ENCODE results near the gene SULT1A1. TPM values are rescaled to one million over a fixed set of nuclear protein-coding genes. Genes with fewer than 3 reads are reported as not detected.

SULT1A1 gene
- total and polyA plus RNA-seq, 2 of the 4 experiments (the other 2 are of a cell fraction): 1.2 to 1.6 TPM

- Histone ChIP-seq H3K27ac (ENCODE audit: insufficient read depth, low read length) (no peak overlapping the region), H2BK20ac (ENCODE audit: low read depth, low read length) (no peak overlapping the region), H4K91ac (ENCODE audit: insufficient read depth, low read depth, low read length) (no peak overlapping the region), H3K23ac (ENCODE audit: low read depth, low read length) (no peak overlapping the region), H3K14ac (replicated peaks; ENCODE audit: low read depth, low read length) (no peak overlapping the region; the same call in 1 of the 2 replicates), H3K9me3 (ENCODE audit: control insufficient read depth, insufficient read depth, low read length) (no peaks in the 10 kb centered on the region), H3K18ac (ENCODE audit: low read depth, low read length) (no peak overlapping the region), H2AK5ac (ENCODE audit: low read depth, low read length) (peak overlapping the region; percentile 74; the same call in 1 of the 2 replicates), H3K9ac (ENCODE audit: low read depth, low read length) (no peak overlapping the region), H3K4me3 (ENCODE audit: insufficient read depth, low read depth, low read length) (no peak overlapping the region), H3K4me2 (ENCODE audit: low read depth, low read length) (no peak overlapping the region), H2BK5ac (ENCODE audit: low read depth, low read length, poor library complexity, severe bottlenecking) (no peak overlapping the region), H2BK120ac (ENCODE audit: low read depth, low read length) (no peak overlapping the region), H2BK15ac (ENCODE audit: low read depth, low read length) (no peak overlapping the region), H2AFZ (replicated peaks; ENCODE audit: low read length, poor library complexity) (no peak overlapping the region), H4K20me1 (ENCODE audit: insufficient read depth, low read length) (no peaks in the 10 kb centered on the region), H2AK9ac (replicated peaks; ENCODE audit: low read depth, low read length, poor library complexity) (no peak overlapping the region), H3K4me1 (ENCODE audit: control insufficient read depth, insufficient read depth, low read length) (peaks cover 6% of the 10 kb centered on the region; the same call in 1 of the 2 replicates), H3K27me3 (ENCODE audit: control insufficient read depth, insufficient read depth, low read length) (no peaks in the 10 kb centered on the region), H4K5ac (ENCODE audit: low read depth, low read length) (no peak overlapping the region), H3K56ac (ENCODE audit: extremely low read depth, insufficient read depth, low read length) (no peak overlapping the region), H4K8ac (ENCODE audit: low read depth in 2 of 2, low read length in 2 of 2) (0 out of 4 replicates have a peak overlapping the region, but pooled peaks of 1 of the 2 experiments have one; percentile 9), H3K4ac (ENCODE audit: low read depth, low read length) (peak overlapping the region; percentile 5; the same call in 1 of the 2 replicates), H3K79me1 (ENCODE audit: low read depth in 1 of 2, low read length in 2 of 2) (peaks cover 16 to 22% of the 10 kb centered on the region in 2 experiments), H3K36me3 (ENCODE audit: control insufficient read depth, insufficient read depth, low read length) (peaks cover 5% of the 10 kb centered on the region), H3K9me1 (ENCODE audit: insufficient read depth, low read length) (peaks cover 6% of the 10 kb centered on the region; the same call in 1 of the 2 replicates)
- DNase-seq: no peak
- ChIA-PET CTCF (no interaction called here), POLR2A (ENCODE audit: unreplicated experiment) (no interaction called here)
- in situ Hi-C loops (cut with MboI; ENCODE audit: low sequenced_read_pairs) (no loop called here), dilution Hi-C loops (cut with HindIII; ENCODE audit: low sequenced_read_pairs, unreplicated experiment) (no loop called here), intact Hi-C loops (cut with micrococcal nuclease) (no loop called here)
- 60% methylated on average over 5 of the region's 7 CpGs; no CpG with 5 or more reads in 1 of the 2 experiments for WGBS, 2 experiments (ENCODE audit: extremely low coverage in 2 of 2, insufficient read length in 1 of 2)
- ATAC-seq (ENCODE audit: low read depth): peak; percentile 59
- no TSS peak for BruUV-seq (replicated peaks)
- TF ChIP-seq BHLHE40 (IDR thresholded peaks at IDR 0.05; ENCODE audit: low read depth, low read length) (no peak), RCOR1 (IDR thresholded peaks at IDR 0.05; ENCODE audit: insufficient replicate concordance, low read length) (no peak), RAD21 (IDR thresholded peaks at IDR 0.05; ENCODE audit: low read length) (no peak), CHD1 (IDR thresholded peaks at IDR 0.05; ENCODE audit: low read depth, low read length) (no peak), ELK1 (IDR thresholded peaks at IDR 0.05; ENCODE audit: borderline replicate concordance, low read depth, low read length) (no peak), CEBPB (IDR thresholded peaks at IDR 0.05; ENCODE audit: low read depth, low read length) (no peak), CTCF (conservative IDR thresholded peaks at IDR 0.05; ENCODE audit: low read depth, low read length) (no peak), NFE2L2 (IDR thresholded peaks at IDR 0.05; ENCODE audit: low read depth, low read length) (no peak), MAZ (IDR thresholded peaks at IDR 0.05; ENCODE audit: borderline replicate concordance, low read depth, low read length) (no peak), MAFK (IDR thresholded peaks at IDR 0.05; ENCODE audit: low read depth, low read length) (no peak), POLR2A (IDR thresholded peaks at IDR 0.05; ENCODE audit: low read depth, low read length) (no peak), FOS (IDR thresholded peaks at IDR 0.05; ENCODE audit: low read depth, low read length) (no peak), USF2 (IDR thresholded peaks at IDR 0.05; ENCODE audit: low read depth, low read length) (no peak), SMC3 (IDR thresholded peaks at IDR 0.05; ENCODE audit: low read depth, low read length) (no peak), MXI1 (IDR thresholded peaks at IDR 0.05; ENCODE audit: borderline replicate concordance, low read depth, low read length) (no peak), RFX5 (IDR thresholded peaks at IDR 0.05; ENCODE audit: low read depth, low read length) (no peak)
Observed at GRCh38 chr16:28561557-28562187, 48.2 kb downstream of the SULT1A1 start.

Measured in IMR-90 (cell line).